Measurements from ENCODE around the gene C11orf91.
"Not testable (repeated sequence)": the region's sequence is repeated elsewhere in the genome, so short reads cannot be mapped to it uniquely, and the experiment has no call there.

The C11orf91 gene

GRCh38 chr11:33731723-33732531 lies 31.3 kb upstream of the C11orf91 start:
- DNase-seq: no peak
- peaks cover 34% of the 10 kb centered on the region for H3K9me3 Mint-ChIP-seq
- no peak for TF ChIP-seq CTCF (IDR thresholded peaks at IDR 0.05)
- H3K4me1 Mint-ChIP-seq: peaks cover 53% of the 10 kb centered on the region
- H3K4me3 Mint-ChIP-seq: peak overlapping the region; percentile 35
- peaks cover 66% of the 10 kb centered on the region for H3K36me3 Mint-ChIP-seq (ENCODE audit: low read depth)
- peaks cover 2% of the 10 kb centered on the region for H3K27me3 Mint-ChIP-seq (ENCODE audit: low read depth, poor library complexity)
- H3K27ac Mint-ChIP-seq: peak overlapping the region; percentile 96

- Mint-ChIP-seq H3K9me3 (peaks cover 45% of the 10 kb centered on the region), H3K27me3 (ENCODE audit: low read depth, poor library complexity) (peaks cover 2% of the 10 kb centered on the region), H3K4me3 (no peak overlapping the region), H3K4me1 (peaks cover 59% of the 10 kb centered on the region), H3K27ac (no peak overlapping the region), H3K36me3 (ENCODE audit: low read depth) (peaks cover 78% of the 10 kb centered on the region)
- no peak for TF ChIP-seq CTCF (IDR thresholded peaks at IDR 0.05)
- DNase-seq: no peak
Observed at GRCh38 chr11:33730716-33731115, 30.1 kb upstream of the C11orf91 start.

- not testable (repeated sequence) for H3K27ac Mint-ChIP-seq
- H3K4me3 Mint-ChIP-seq: peak overlapping the region; percentile 39
Observed at GRCh38 chr11:33729072-33729664, 28.5 kb upstream of the C11orf91 start.

GRCh38 chr11:33727539-33727938 lies 26.9 kb upstream of the C11orf91 start:
- not testable (repeated sequence) for H3K27ac Mint-ChIP-seq; H3K27me3 Mint-ChIP-seq (ENCODE audit: low read depth, poor library complexity); DNase-seq; H3K4me3 Mint-ChIP-seq
- Mint-ChIP-seq H3K9me3 (peaks cover 39% of the 10 kb centered on the region), H3K36me3 (ENCODE audit: low read depth) (peaks cover 64% of the 10 kb centered on the region), H3K4me1 (peaks cover 67% of the 10 kb centered on the region)

More at GRCh38 chr11:33729072-33729664, 28.5 kb upstream of the C11orf91 start:
- Mint-ChIP-seq H3K9me3 (peaks cover 45% of the 10 kb centered on the region), H3K36me3 (ENCODE audit: low read depth) (peaks cover 76% of the 10 kb centered on the region), H3K4me1 (peaks cover 62% of the 10 kb centered on the region)
- not testable (repeated sequence) for H3K27me3 Mint-ChIP-seq (ENCODE audit: low read depth, poor library complexity); DNase-seq

GRCh38 chr11:33725496-33725895 lies 24.9 kb upstream of the C11orf91 start:
- Mint-ChIP-seq H3K4me3 (no peak overlapping the region), H3K36me3 (ENCODE audit: low read depth) (peaks cover 68% of the 10 kb centered on the region), H3K9me3 (peaks cover 39% of the 10 kb centered on the region), H3K4me1 (peaks cover 72% of the 10 kb centered on the region), H3K27ac (peak overlapping the region; percentile 46), H3K27me3 (ENCODE audit: low read depth, poor library complexity) (peaks cover 2% of the 10 kb centered on the region)
- no peak for DNase-seq
- TF ChIP-seq CTCF (IDR thresholded peaks at IDR 0.05): no peak

GRCh38 chr11:33724644-33725035 lies 24.0 kb upstream of the C11orf91 start:
- peaks cover 69% of the 10 kb centered on the region for H3K36me3 Mint-ChIP-seq (ENCODE audit: low read depth)
- H3K9me3 Mint-ChIP-seq: peaks cover 38% of the 10 kb centered on the region
- H3K4me1 Mint-ChIP-seq: peaks cover 78% of the 10 kb centered on the region
- peak overlapping the region; percentile 71 for H3K4me3 Mint-ChIP-seq
- H3K27ac Mint-ChIP-seq: peak overlapping the region; percentile 98
- TF ChIP-seq CTCF (IDR thresholded peaks at IDR 0.05): no peak
- no peak for DNase-seq
- peaks cover 2% of the 10 kb centered on the region for H3K27me3 Mint-ChIP-seq (ENCODE audit: low read depth, poor library complexity)

Data from nephron progenitor cell (in vitro differentiated cells).